WTC11 (cell line): Measurements from ENCODE around the gene DCUN1D2.

ENCODE experiments used
- AFF4 ChIP-seq: sonication (generic); formaldehyde crosslinking; IDR thresholded peaks from 2 replicates; pipeline ENCODE4 v1.8.1; 2023; ENCODE audit warnings: mild to moderate bottlenecking, missing genetic modification reagents, borderline replicate concordance
- ATF6 ChIP-seq: sonication (generic); formaldehyde crosslinking; IDR thresholded peaks from 2 replicates; pipeline ENCODE4 v1.8.1; 2023; ENCODE audit warnings: mild to moderate bottlenecking, missing genetic modification reagents
- CTCF ChIP-seq: fragments of 200-600 bp; IDR thresholded peaks from 2 replicates; pipeline ENCODE4 v1.8.0; 2022; ENCODE audit warnings: antibody characterized with exemption
- JUN ChIP-seq: sonication (generic); formaldehyde crosslinking; IDR thresholded peaks from 2 replicates; pipeline ENCODE4 v1.8.0; 2023; ENCODE audit warnings: mild to moderate bottlenecking, missing genetic modification reagents
- SMAD4 ChIP-seq: sonication (generic); formaldehyde crosslinking; IDR thresholded peaks from 2 replicates; pipeline ENCODE4 v1.8.0; 2022; ENCODE audit warnings: mild to moderate bottlenecking, missing genetic modification reagents
- SP1 ChIP-seq: sonication (generic); formaldehyde crosslinking; conservative IDR thresholded peaks from 2 replicates; pipeline ENCODE4 v1.8.1; 2022; ENCODE audit warnings: missing genetic modification reagents
- TCF7 ChIP-seq: sonication (generic); formaldehyde crosslinking; IDR thresholded peaks from 2 replicates; pipeline ENCODE4 v1.8.0; 2022; ENCODE audit warnings: mild to moderate bottlenecking, low read depth, missing genetic modification reagents, moderate library complexity
- TEAD4 ChIP-seq: sonication (generic); formaldehyde crosslinking; IDR thresholded peaks from 2 replicates; pipeline ENCODE4 v1.8.0; 2022; ENCODE audit warnings: mild to moderate bottlenecking, missing genetic modification reagents
- ZNF416 ChIP-seq: fragments of 250-450 bp; sonication (Bioruptor Pico); IDR thresholded peaks from 2 replicates; pipeline ENCODE4 v1.9.0; 2021; ENCODE audit warnings: mild to moderate bottlenecking, inconsistent platforms
- ZNF512 ChIP-seq: sonication (generic); formaldehyde crosslinking; IDR thresholded peaks from 2 replicates; pipeline ENCODE4 v1.8.1; 2022; ENCODE audit warnings: missing genetic modification reagents, borderline replicate concordance

GRCh38 chr13:113526466-113527220 is 36.1 kb upstream of the DCUN1D2 start:
- no peak for TF ChIP-seq CTCF
- no peak for TF ChIP-seq JUN (CRISPR knock-in tag)
- TF ChIP-seq TCF7 (CRISPR knock-in tag): no peak
- no peak for TF ChIP-seq TEAD4 (CRISPR knock-in tag)
- TF ChIP-seq SMAD4: no peak
- no peak for TF ChIP-seq SP1 (CRISPR knock-in tag)
- TF ChIP-seq ZNF512 (CRISPR knock-in tag): no peak
- no peak for TF ChIP-seq AFF4 (CRISPR knock-in tag)
- no peak for TF ChIP-seq ATF6 (CRISPR knock-in tag)
- no peak for TF ChIP-seq ZNF416 (CRISPR knock-in tag)
